Glutamatergic neuron (in vitro differentiated cells): ENCODE results near the gene ALDH1B1. TPM values are rescaled to one million over a fixed set of nuclear protein-coding genes. Genes with fewer than 3 reads are reported as not detected.

Experiments
- DNase-seq: peaks from one replicate; pipeline ENCODE4 v3.0.0; 2022
- H3K27ac Mint-ChIP-seq: one replicate; pipeline ENCODE4 v1.8.0; 2020; ENCODE audit warnings: mild to moderate bottlenecking, mixed read lengths, inconsistent platforms; ENCODE audit not compliant: unreplicated experiment
- H3K27me3 Mint-ChIP-seq: one replicate; pipeline ENCODE4 v1.8.0; 2020; ENCODE audit warnings: mild to moderate bottlenecking, moderate library complexity, mixed read lengths, inconsistent platforms; ENCODE audit not compliant: unreplicated experiment
- H3K36me3 Mint-ChIP-seq: one replicate; pipeline ENCODE4 v1.8.0; 2020; ENCODE audit warnings: mild to moderate bottlenecking, mixed read lengths, inconsistent platforms; ENCODE audit not compliant: unreplicated experiment
- H3K4me1 Mint-ChIP-seq: one replicate; pipeline ENCODE4 v1.8.0; 2020; ENCODE audit warnings: mild to moderate bottlenecking, low read depth, mixed read lengths, inconsistent platforms; ENCODE audit not compliant: unreplicated experiment
- H3K4me3 Mint-ChIP-seq: one replicate; pipeline ENCODE4 v1.8.0; 2020; ENCODE audit warnings: mild to moderate bottlenecking, mixed read lengths, inconsistent platforms; ENCODE audit not compliant: unreplicated experiment
- H3K9me3 Mint-ChIP-seq: one replicate; pipeline ENCODE4 v1.8.0; 2020; ENCODE audit warnings: mild to moderate bottlenecking, moderate library complexity, mixed read lengths, inconsistent platforms; ENCODE audit not compliant: unreplicated experiment
- CTCF ChIP-seq: fragments of 200-600 bp; sonication (generic); IDR thresholded peaks from one replicate; pipeline ENCODE4 v1.5.0; 2021; ENCODE audit not compliant: partially characterized antibody, unreplicated experiment
- total RNA-seq: library from RNA; stranded (reverse); fragmentation: NEBNext Ultra II Directional; extraction: Animal tissue kit (Norgen Biotek cat#: 25700); gene quantifications from one replicate; pipeline ENCODE4 v1.2.1, GENCODE V29; 2021; ENCODE audit not compliant: unreplicated experiment

The ALDH1B1 gene
- total RNA-seq, 1 donor from 2014 or later: 15.3 TPM

GRCh38 chr9:38380872-38381534, 11.5 kb upstream of the ALDH1B1 start:
- H3K36me3 Mint-ChIP-seq: peaks cover 22% of the 10 kb centered on the region
- no peaks in the 10 kb centered on the region for H3K27me3 Mint-ChIP-seq
- no peak for TF ChIP-seq CTCF
- H3K4me3 Mint-ChIP-seq: no peak overlapping the region
- peaks cover 12% of the 10 kb centered on the region for H3K4me1 Mint-ChIP-seq
- no peak for DNase-seq
- H3K9me3 Mint-ChIP-seq: peaks cover 12% of the 10 kb centered on the region
- H3K27ac Mint-ChIP-seq: no peak overlapping the region

- Mint-ChIP-seq H3K4me1 (peaks cover 7% of the 10 kb centered on the region), H3K27me3 (no peaks in the 10 kb centered on the region), H3K4me3 (no peak overlapping the region), H3K9me3 (peaks cover 12% of the 10 kb centered on the region), H3K36me3 (peaks cover 23% of the 10 kb centered on the region), H3K27ac (no peak overlapping the region)
- no peak for TF ChIP-seq CTCF
- DNase-seq: no peak
Observed at GRCh38 chr9:38382141-38382540, 10.4 kb upstream of the ALDH1B1 start.

- Mint-ChIP-seq H3K36me3 (peaks cover 19% of the 10 kb centered on the region), H3K4me3 (no peak overlapping the region), H3K27ac (no peak overlapping the region), H3K4me1 (peaks cover 7% of the 10 kb centered on the region), H3K27me3 (no peaks in the 10 kb centered on the region), H3K9me3 (peaks cover 12% of the 10 kb centered on the region)
- TF ChIP-seq CTCF: no peak
- DNase-seq: no peak
Observed at GRCh38 chr9:38384990-38385848, 7.3 kb upstream of the ALDH1B1 start.

- Mint-ChIP-seq H3K4me3 (no peak overlapping the region), H3K27me3 (no peaks in the 10 kb centered on the region), H3K9me3 (peaks cover 12% of the 10 kb centered on the region), H3K4me1 (peaks cover 3% of the 10 kb centered on the region), H3K27ac (no peak overlapping the region), H3K36me3 (peaks cover 19% of the 10 kb centered on the region)
- no peak for TF ChIP-seq CTCF
- no peak for DNase-seq
Observed at GRCh38 chr9:38385896-38386295, 6.6 kb upstream of the ALDH1B1 start.
